Subcutaneous adipose tissue (tissue), 4 donors: ENCODE data around the gene CHST14. TPM values are rescaled to one million over a fixed set of nuclear protein-coding genes. Genes with fewer than 3 reads are reported as not detected.

ENCODE experiments used
- CTCF ChIP-seq: fragments of 450-650 bp; IDR thresholded peaks from one replicate; pipeline ENCODE4 v1.5.1; 2016; ENCODE audit warnings: low read depth, mild to moderate bottlenecking, control low read depth, antibody characterized with exemption, moderate library complexity
- total RNA-seq, 4 donors: library from RNA; depleted of rRNA; stranded (reverse); fragments of >200 nt; gene quantifications; one replicate each; pipeline ENCODE4 v1.1.0, GENCODE V29; 2016

CHST14 gene
- total RNA-seq, 4 donors from 2014 or later: 9.0 to 9.8 (median 9.7) TPM

DNA sequence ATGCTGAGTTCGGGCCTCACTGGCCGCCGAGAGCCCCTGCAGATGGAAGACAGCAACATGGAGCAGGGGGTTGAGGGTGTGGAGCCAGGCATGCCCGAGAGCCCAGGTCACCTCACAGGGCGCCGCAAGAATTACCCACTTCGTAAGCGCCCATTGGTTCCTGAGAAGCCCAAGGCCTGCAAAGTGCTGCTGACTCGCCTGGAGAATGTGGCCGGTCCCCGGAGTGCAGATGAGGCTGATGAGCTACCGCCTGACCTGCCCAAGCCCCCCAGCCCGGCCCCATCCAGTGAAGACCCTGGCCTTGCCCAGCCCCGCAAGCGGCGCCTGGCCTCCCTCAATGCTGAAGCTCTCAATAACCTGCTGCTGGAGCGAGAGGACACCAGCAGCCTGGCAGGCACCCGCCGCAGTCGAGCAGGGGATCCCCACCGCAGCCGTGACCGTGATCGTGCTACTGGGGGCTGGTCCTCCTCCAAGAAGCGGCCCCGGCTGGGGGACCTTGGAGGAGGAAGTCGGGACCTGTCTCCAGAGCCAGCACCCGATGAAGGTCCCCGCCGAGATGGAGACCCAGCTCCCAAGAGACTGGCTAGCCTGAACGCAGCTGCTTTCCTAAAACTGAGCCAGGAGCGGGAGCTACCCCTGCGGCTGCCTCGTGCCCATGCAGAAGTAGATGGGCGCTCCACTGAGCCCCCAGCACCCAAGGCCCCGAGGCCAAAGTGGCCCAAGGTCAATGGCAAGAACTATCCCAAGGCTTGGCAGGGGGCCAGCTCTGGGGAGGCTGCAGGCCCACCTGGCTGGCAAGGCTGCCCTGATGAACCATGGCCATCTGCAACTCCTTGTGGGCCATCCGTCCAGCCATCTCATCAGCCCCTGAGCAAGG lies 12.1 kb upstream of the CHST14 start:
- TF ChIP-seq CTCF: no peak

GRCh38 chr15:40459391-40460015 lies 11.3 kb upstream of the CHST14 start:
- TF ChIP-seq CTCF: no peak

DNA sequence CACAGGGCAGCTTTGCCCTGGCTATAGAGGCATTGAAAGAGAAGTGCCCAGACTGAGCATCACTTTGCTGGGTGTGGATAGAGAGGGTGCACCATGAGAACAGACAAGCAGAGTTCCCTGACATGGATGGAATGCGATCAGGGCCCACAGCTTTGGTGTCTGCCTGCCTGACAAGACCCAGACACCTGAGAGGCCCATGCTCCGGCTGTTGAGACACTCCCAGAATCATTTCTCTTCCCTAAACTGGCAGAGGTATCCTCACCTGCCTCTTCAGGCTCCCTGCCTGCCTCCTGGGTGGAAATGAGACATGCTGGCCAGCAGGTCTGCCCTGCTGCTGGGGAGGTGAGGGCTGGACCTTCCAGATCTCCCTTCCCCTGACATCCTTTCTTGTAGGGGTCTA lies 10.4 kb upstream of the CHST14 start:
- no peak for TF ChIP-seq CTCF

GRCh38 chr15:40461958-40462357 lies 8.8 kb upstream of the CHST14 start:
- TF ChIP-seq CTCF: no peak

- no peak for TF ChIP-seq CTCF
Measured at GRCh38 chr15:40463279-40463678, 7.5 kb upstream of the CHST14 start.

DNA sequence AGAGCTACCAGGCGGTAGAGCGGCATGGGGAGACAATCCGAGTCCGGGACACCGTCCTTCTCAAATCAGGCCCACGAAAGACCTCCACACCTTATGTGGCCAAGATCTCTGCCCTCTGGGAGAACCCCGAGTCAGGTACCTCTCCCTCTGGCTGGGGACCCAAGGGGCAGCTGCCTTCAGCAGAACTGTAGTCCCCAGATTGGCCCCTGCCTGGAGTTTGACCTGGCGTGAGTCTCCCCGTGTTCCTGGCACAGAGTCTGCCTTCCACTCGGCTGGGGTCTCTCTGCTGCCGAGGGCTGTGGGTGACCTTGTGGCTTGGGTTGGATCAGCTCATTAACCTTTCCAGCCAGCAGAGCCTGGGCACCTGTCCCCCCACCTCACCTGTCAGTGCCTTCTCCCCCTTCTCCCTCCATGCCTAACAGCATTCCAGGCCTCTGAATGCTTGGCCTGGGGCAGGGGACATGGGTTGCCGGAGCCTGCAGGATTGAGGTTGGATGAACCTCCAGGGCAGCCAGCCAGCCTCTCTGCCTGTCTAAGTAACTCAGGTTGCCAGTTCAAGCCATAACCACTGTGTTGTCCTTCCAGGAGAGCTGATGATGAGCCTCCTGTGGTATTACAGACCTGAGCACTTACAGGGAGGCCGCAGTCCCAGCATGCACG lies 6.8 kb upstream of the CHST14 start:
- no peak for TF ChIP-seq CTCF

GRCh38 chr15:40464595-40465185 lies 6.1 kb upstream of the CHST14 start:
- no peak for TF ChIP-seq CTCF
